ENCODE data around the gene TXNRD2. TPM values are rescaled to one million over a fixed set of nuclear protein-coding genes. Genes with fewer than 3 reads are reported as not detected.
"Not testable (repeated sequence)": the region's sequence is repeated elsewhere in the genome, so short reads cannot be mapped to it uniquely, and the experiment has no call there.

TXNRD2 gene
- total RNA-seq, 1 experiment from 2014 or later, result 23.0 TPM

- ATAC-seq (no peak), DNase-seq (no peak)
- no peaks in the 10 kb centered on the region; the same call in 1 of the 2 replicates for H3K36me3 ChIP-seq (ENCODE audit: low read depth, low read length)
- no peaks in the 10 kb centered on the region for H3F3A ChIP-seq (ENCODE audit: low read length, unreplicated experiment)
- H3K4me3 ChIP-seq (ENCODE audit: low read length), result no peak overlapping the region
- ChIA-PET POLR2A (ENCODE audit: unreplicated experiment) (no interaction called here), CTCF (no interaction called here)
- BruUV-seq (replicated peaks), result no TSS peak
- intact Hi-C loops (cut with micrococcal nuclease), result no loop called here
- H3K79me2 ChIP-seq (ENCODE audit: low read length), result peaks cover 28% of the 10 kb centered on the region
- no peaks in the 10 kb centered on the region for H3K9me3 ChIP-seq (ENCODE audit: low read length)
- H3K4me1 ChIP-seq (ENCODE audit: insufficient read depth, low read length), result peaks cover 18% of the 10 kb centered on the region
- no peak overlapping the region for H2AFZ ChIP-seq (ENCODE audit: low read length)
- H3K27ac ChIP-seq (ENCODE audit: low read length), result no peak overlapping the region
- no peaks in the 10 kb centered on the region for H3K27me3 ChIP-seq (ENCODE audit: low read length)
- TF ChIP-seq EZH2 (IDR thresholded peaks at IDR 0.05; ENCODE audit: low read length, unreplicated experiment) (no peak), EZH2phosphoT487 (IDR thresholded peaks at IDR 0.05; ENCODE audit: borderline replicate concordance, low read length) (no peak), CTCF (conservative IDR thresholded peaks at IDR 0.05; ENCODE audit: low read depth, low read length) (no peak)
- no peaks in the 10 kb centered on the region for H3K9me2 ChIP-seq (replicated peaks; ENCODE audit: low read length)
- H3K4me2 ChIP-seq (ENCODE audit: low read length), result no peak overlapping the region
- H3K9ac ChIP-seq (ENCODE audit: low read length), result no peak overlapping the region
- no peaks in the 10 kb centered on the region for H4K20me1 ChIP-seq (ENCODE audit: low read length)
Measured at GRCh38 chr22:19937616-19938473, 3.8 kb downstream of the TXNRD2 start.

- H3K4me3 ChIP-seq (ENCODE audit: low read length), result no peak overlapping the region
- H3K9me2 ChIP-seq (replicated peaks; ENCODE audit: low read length), result no peaks in the 10 kb centered on the region
- intact Hi-C loops (cut with micrococcal nuclease), result no loop called here
- no peaks in the 10 kb centered on the region for H3K9me3 ChIP-seq (ENCODE audit: low read length)
- no peak overlapping the region for H3K27ac ChIP-seq (ENCODE audit: low read length)
- no peak for TF ChIP-seq EZH2 (IDR thresholded peaks at IDR 0.05; ENCODE audit: low read length, unreplicated experiment)
- TF ChIP-seq CTCF (conservative IDR thresholded peaks at IDR 0.05; ENCODE audit: low read depth, low read length), result no peak
- no peak for TF ChIP-seq EZH2phosphoT487 (IDR thresholded peaks at IDR 0.05; ENCODE audit: borderline replicate concordance, low read length)
- peaks cover 15% of the 10 kb centered on the region for H3K79me2 ChIP-seq (ENCODE audit: low read length)
- DNase-seq, result no peak
- POLR2A ChIA-PET (ENCODE audit: unreplicated experiment), result no interaction called here
- no peak overlapping the region for H3K9ac ChIP-seq (ENCODE audit: low read length)
- no peaks in the 10 kb centered on the region for H3K27me3 ChIP-seq (ENCODE audit: low read length)
- H3K4me1 ChIP-seq (ENCODE audit: insufficient read depth, low read length), result peaks cover 10% of the 10 kb centered on the region
- no peaks in the 10 kb centered on the region; the same call in 1 of the 2 replicates for H3K36me3 ChIP-seq (ENCODE audit: low read depth, low read length)
- H4K20me1 ChIP-seq (ENCODE audit: low read length), result no peaks in the 10 kb centered on the region
- H3K4me2 ChIP-seq (ENCODE audit: low read length), result no peak overlapping the region
- no peaks in the 10 kb centered on the region for H3F3A ChIP-seq (ENCODE audit: low read length, unreplicated experiment)
- H2AFZ ChIP-seq (ENCODE audit: low read length), result no peak overlapping the region
- ATAC-seq, result no peak
- no TSS peak for BruUV-seq (replicated peaks)
- CTCF ChIA-PET, result no interaction called here
Measured at GRCh38 chr22:19936513-19936912, 5.1 kb downstream of the TXNRD2 start.

GRCh38 chr22:19935123-19935718, 6.4 kb downstream of the TXNRD2 start:
- intact Hi-C loops (cut with micrococcal nuclease); H3K27me3 ChIP-seq (ENCODE audit: low read length); DNase-seq; H3K9ac ChIP-seq (ENCODE audit: low read length); H3K36me3 ChIP-seq (ENCODE audit: low read depth, low read length); H3F3A ChIP-seq (ENCODE audit: low read length, unreplicated experiment); POLR2A ChIA-PET (ENCODE audit: unreplicated experiment); H3K79me2 ChIP-seq (ENCODE audit: low read length); H3K4me2 ChIP-seq (ENCODE audit: low read length); H3K27ac ChIP-seq (ENCODE audit: low read length); H3K9me2 ChIP-seq (replicated peaks; ENCODE audit: low read length); ATAC-seq; H2AFZ ChIP-seq (ENCODE audit: low read length); BruUV-seq (replicated peaks); H3K4me3 ChIP-seq (ENCODE audit: low read length); H4K20me1 ChIP-seq (ENCODE audit: low read length); CTCF ChIA-PET; H3K4me1 ChIP-seq (ENCODE audit: insufficient read depth, low read length); H3K9me3 ChIP-seq (ENCODE audit: low read length): not testable (repeated sequence)

Data from PC-3 (cell line).